Activated CD4-positive, alpha-beta T cell treated with anti-CD3 and anti-CD28 coated beads for 48 hours (primary cell): ENCODE measurements around the gene PACS1.

ENCODE experiments used
- DNase-seq: peaks from one replicate; pipeline ENCODE4 v3.0.0-alpha.2; 2020

PACS1 gene

GRCh38 chr11:66293352-66293751, 223.3 kb downstream of the PACS1 start:
- no peak for DNase-seq

GRCh38 chr11:66293777-66294625, 223.9 kb downstream of the PACS1 start:
- DNase-seq = no peak
